Esophagus muscularis mucosa (tissue), 4 donors: Measurements from ENCODE around the gene ADAMTS17.

Experiments used
- CTCF ChIP-seq, 3 experiments: fragments of 200-600 bp in 2 of 3; fragments of 450-650 bp in 1 of 3; sonication (generic) in 2 of 3; IDR thresholded peaks; one replicate each; pipeline ENCODE4 v1.5.1; 2017 to 2019; ENCODE audit warnings: antibody characterized with exemption in 3 of 3, mild to moderate bottlenecking in 2 of 3, moderate library complexity in 1 of 3
- EP300 ChIP-seq: sonication (generic); formaldehyde crosslinking; IDR thresholded peaks from one replicate; pipeline ENCODE4 v1.6.1; 2017; ENCODE audit warnings: antibody characterized with exemption
- POLR2A ChIP-seq: fragments of 450-650 bp; IDR thresholded peaks from one replicate; pipeline ENCODE4 v1.6.1; 2017; ENCODE audit warnings: antibody characterized with exemption, moderate library complexity, mild to moderate bottlenecking, low read depth
- POLR2AphosphoS5 ChIP-seq, 2 donors: sonication (generic); formaldehyde crosslinking; IDR thresholded peaks; one replicate each; pipeline ENCODE4 v1.6.1; 2017; ENCODE audit warnings: antibody characterized with exemption in 2 of 2

GRCh38 chr15:100336061-100336460 lies 5.7 kb downstream of the ADAMTS17 start:
- TF ChIP-seq CTCF (IDR thresholded peaks at IDR 0.05) (no peak), POLR2AphosphoS5 (IDR thresholded peaks at IDR 0.05) (no peak), POLR2A (no peak), EP300 (no peak)
